Memory B cell (primary cell): ENCODE measurements around the gene RCBTB2.
"Not testable (repeated sequence)": the region's sequence is repeated elsewhere in the genome, so short reads cannot be mapped to it uniquely, and the experiment has no call there.

Experiments
- ATAC-seq: fragments of 150-1000 bp; cut with Tn5 transposase; 2 replicates; pipeline ENCODE4 v1.10.0; 2021; ENCODE audit warnings: low read depth, mild to moderate bottlenecking, moderate library complexity
- DNase-seq, 2 donors: peaks; one replicate each; pipeline ENCODE4 v3.0.0; 2022; ENCODE audit warnings: low spot score in 2 of 2
- H3K27ac Mint-ChIP-seq: one replicate; pipeline ENCODE4 v1.8.0; 2022; ENCODE audit warnings: mild to moderate bottlenecking, moderate library complexity, mixed read lengths
- H3K27me3 Mint-ChIP-seq: one replicate; pipeline ENCODE4 v1.8.0; 2022; ENCODE audit warnings: mixed read lengths
- H3K36me3 Mint-ChIP-seq: one replicate; pipeline ENCODE4 v1.8.0; 2022; ENCODE audit warnings: mild to moderate bottlenecking, mixed read lengths
- H3K4me1 Mint-ChIP-seq: one replicate; pipeline ENCODE4 v1.8.0; 2022; ENCODE audit warnings: mixed read lengths
- H3K4me3 Mint-ChIP-seq: one replicate; pipeline ENCODE4 v1.8.0; 2022; ENCODE audit warnings: mild to moderate bottlenecking, moderate library complexity, mixed read lengths
- H3K9me3 Mint-ChIP-seq: one replicate; pipeline ENCODE4 v1.8.0; 2022; ENCODE audit warnings: mixed read lengths

Gene RCBTB2

DNA sequence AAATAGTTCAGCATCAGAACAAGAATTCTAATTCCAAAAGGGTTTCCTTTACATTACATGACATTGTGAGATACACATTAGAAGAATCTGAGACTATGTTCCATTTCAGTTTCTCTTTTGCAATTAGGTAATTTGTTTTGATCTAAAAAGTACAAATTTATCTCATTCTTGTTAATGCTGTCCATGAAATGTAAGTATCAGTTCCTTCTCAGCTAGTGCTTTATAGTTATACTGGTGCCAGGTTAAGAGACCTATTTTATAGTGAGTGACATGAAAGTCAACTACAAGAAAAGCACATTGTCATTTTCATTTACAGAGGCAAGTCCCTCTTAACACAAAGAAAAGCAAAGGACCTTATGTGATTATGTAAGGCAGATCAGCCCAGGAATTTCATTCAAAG is 43.9 kb downstream of the RCBTB2 start:
- Mint-ChIP-seq H3K4me1 (peaks cover 7% of the 10 kb centered on the region), H3K27me3 (no peaks in the 10 kb centered on the region), H3K9me3 (peaks cover 3% of the 10 kb centered on the region), H3K4me3 (no peak overlapping the region), H3K36me3 (peaks cover 6% of the 10 kb centered on the region), H3K27ac (no peak overlapping the region)
- DNase-seq = no peak
- no peak for ATAC-seq

DNA sequence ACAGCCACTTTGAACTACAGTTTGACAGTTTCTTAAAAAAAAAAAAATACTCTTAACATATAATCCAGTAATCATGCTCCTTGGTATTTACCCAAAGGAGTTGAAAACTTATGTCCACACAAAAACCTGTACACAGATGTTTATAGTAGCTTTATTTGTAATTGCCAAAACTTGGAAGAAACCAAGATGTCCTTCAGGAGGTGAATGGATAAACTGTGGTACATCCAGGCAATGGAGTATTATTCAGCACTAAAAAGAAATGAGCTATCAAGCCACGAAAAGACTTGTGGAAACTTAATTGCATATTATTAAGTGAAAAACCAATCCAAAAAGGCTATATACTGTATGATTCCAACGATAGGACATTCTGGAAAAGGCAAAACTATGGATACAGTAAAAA is 44.9 kb downstream of the RCBTB2 start:
- Mint-ChIP-seq H3K4me1 (peaks cover 7% of the 10 kb centered on the region), H3K27ac (no peak overlapping the region), H3K36me3 (peaks cover 7% of the 10 kb centered on the region), H3K9me3 (peaks cover 3% of the 10 kb centered on the region), H3K4me3 (no peak overlapping the region), H3K27me3 (no peaks in the 10 kb centered on the region)
- DNase-seq (no peak), ATAC-seq (no peak)

DNA sequence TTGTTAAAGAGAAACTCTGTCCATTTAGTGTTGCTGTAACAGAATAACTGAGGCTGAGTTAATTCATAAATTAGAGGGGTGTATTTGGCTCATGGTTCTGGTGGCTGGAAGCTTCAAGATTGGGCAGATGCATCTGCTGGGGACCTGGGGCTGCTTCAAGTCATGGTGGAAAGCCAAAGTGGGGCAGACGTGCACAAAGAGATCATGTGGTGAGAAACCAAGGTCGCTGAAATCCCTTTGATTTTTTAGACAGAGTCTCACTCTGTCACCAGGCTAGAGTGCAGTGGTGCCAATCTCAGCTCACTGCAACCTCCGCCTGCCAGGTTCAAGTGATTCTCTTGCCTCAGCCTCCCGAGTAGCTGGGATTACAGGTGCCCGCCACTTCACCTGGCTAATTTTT is 46.0 kb downstream of the RCBTB2 start:
- H3K4me3 Mint-ChIP-seq = no peak overlapping the region
- no peak overlapping the region for H3K27ac Mint-ChIP-seq
- H3K27me3 Mint-ChIP-seq = no peaks in the 10 kb centered on the region
- no peak for DNase-seq
- H3K36me3 Mint-ChIP-seq = peaks cover 15% of the 10 kb centered on the region
- peaks cover 7% of the 10 kb centered on the region for H3K4me1 Mint-ChIP-seq
- peaks cover 3% of the 10 kb centered on the region for H3K9me3 Mint-ChIP-seq
- ATAC-seq = no peak

DNA sequence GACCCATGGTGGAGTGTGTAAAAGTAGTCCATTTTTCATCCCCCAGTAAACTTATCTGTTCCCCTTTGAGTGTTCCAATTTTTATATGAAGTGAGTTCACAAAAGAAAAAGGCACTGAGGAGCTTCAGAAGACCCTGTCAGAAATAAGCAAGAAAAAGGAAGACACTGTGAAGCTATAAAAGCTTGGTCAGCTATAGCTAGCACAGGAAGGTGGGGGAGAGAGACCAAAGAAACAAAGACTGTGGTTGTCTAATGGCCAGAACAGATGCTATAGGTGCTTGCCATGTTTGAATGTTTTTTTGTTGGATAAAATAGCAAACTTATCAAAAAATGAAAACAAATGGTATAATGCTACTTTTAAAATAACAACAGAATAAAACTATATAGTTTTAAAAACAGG is 46.5 kb downstream of the RCBTB2 start:
- Mint-ChIP-seq H3K4me1 (peaks cover 5% of the 10 kb centered on the region), H3K9me3 (peaks cover 3% of the 10 kb centered on the region), H3K27ac (no peak overlapping the region), H3K36me3 (peaks cover 15% of the 10 kb centered on the region), H3K4me3 (no peak overlapping the region), H3K27me3 (no peaks in the 10 kb centered on the region)
- DNase-seq = no peak
- ATAC-seq = no peak

DNA sequence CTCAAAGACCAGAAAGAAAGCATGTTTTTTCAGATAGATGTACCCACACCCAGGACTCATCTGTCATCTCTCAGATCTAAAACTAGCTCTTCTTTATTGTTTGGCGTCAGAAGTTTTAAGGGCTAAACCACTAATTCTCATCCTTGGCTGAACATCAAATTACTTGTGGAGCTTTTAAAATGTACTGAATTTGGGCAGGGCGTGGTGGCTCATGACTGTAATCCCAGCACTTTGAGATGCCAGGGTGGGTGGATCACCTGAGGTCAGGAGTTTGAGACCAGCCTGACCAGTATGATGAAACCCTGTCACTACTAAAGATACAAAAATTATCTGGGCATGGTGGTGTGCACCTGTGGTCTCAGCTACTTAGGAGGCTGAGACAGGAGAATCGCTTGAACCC is 47.4 kb downstream of the RCBTB2 start:
- peaks cover 4% of the 10 kb centered on the region for H3K4me1 Mint-ChIP-seq
- H3K27ac Mint-ChIP-seq = no peak overlapping the region
- H3K9me3 Mint-ChIP-seq = peaks cover 3% of the 10 kb centered on the region
- ATAC-seq = no peak
- no peaks in the 10 kb centered on the region for H3K27me3 Mint-ChIP-seq
- peaks cover 15% of the 10 kb centered on the region for H3K36me3 Mint-ChIP-seq
- DNase-seq = no peak
- no peak overlapping the region for H3K4me3 Mint-ChIP-seq

DNA sequence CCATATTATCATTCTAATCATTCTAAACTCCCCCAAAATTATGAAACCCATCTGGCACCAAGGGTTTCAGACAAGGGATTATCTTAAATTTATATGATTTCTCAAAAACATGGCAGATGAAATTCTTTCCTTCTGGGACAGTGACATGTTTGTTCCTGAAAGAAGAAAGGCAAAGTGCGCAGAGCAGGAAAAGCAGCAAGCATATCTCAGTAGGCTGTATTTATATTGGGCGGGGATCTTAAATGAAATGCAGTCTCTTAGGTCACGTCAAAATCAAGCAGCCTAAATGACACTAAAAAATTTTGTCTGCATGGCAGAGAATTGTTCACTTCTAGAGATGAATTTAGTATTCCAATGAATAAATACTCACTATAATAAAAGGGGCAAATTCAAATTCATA is 49.3 kb downstream of the RCBTB2 start:
- no peak for ATAC-seq
- Mint-ChIP-seq H3K4me1 (peaks cover 4% of the 10 kb centered on the region), H3K4me3 (no peak overlapping the region), H3K27me3 (no peaks in the 10 kb centered on the region), H3K36me3 (peaks cover 24% of the 10 kb centered on the region), H3K9me3 (peaks cover 3% of the 10 kb centered on the region), H3K27ac (no peak overlapping the region)
- no peak for DNase-seq

DNA sequence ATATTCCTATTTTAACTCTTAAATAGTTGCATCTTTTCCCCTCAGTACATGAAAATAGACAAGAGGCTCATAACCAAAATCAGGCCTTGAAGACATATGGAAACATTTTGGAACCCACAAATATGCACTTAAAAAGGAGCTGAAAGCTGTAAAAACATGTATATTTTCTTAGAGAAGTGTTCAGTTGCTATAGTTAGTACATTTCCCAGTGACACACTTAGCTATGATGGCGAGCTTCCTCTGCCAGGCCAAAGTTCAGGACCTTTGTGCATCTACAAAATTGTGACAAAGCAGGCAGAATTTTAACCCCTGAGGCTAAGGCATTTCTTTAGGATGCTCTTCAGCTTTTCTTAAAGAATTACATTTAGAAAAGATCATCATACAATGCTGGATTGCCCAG is 54.5 kb downstream of the RCBTB2 start:
- Mint-ChIP-seq H3K27ac (no peak overlapping the region), H3K36me3 (peaks cover 44% of the 10 kb centered on the region), H3K27me3 (no peaks in the 10 kb centered on the region), H3K9me3 (no peaks in the 10 kb centered on the region), H3K4me3 (no peak overlapping the region), H3K4me1 (peaks cover 9% of the 10 kb centered on the region)
- ATAC-seq = no peak
- no peak for DNase-seq

DNA sequence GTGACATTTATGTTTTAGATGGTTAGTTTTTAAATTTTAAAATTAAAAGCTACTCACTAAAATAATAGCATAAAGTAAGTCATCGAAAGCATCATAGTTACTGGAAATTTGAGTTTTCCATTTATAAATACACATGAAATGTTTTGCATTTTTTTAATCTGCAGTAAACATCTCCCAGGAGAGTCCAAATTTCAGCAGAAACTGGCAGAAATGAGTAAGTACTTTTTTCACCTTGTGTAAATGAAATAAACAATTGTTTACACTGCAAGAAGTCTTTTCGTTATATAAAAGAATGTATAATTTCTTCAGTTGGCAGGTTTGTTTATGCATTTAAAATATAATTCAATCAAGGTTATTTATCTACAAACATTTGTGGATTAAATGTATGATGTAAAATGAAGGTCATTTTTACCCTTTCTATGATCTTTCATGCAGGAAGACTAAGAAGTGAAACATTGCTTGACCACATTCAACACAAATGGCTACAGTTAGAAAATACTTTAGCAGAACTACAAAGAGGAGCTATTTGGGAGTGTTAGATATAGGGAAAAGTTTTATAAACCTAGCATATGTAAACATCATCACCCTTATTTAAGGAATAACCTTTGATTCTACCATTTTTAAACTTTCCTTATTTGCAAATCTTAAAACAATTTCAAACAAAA is 55.6 kb downstream of the RCBTB2 start:
- H3K36me3 Mint-ChIP-seq = peaks cover 39% of the 10 kb centered on the region
- H3K27ac Mint-ChIP-seq = peak overlapping the region; percentile 67
- no peak overlapping the region for H3K4me3 Mint-ChIP-seq

DNA sequence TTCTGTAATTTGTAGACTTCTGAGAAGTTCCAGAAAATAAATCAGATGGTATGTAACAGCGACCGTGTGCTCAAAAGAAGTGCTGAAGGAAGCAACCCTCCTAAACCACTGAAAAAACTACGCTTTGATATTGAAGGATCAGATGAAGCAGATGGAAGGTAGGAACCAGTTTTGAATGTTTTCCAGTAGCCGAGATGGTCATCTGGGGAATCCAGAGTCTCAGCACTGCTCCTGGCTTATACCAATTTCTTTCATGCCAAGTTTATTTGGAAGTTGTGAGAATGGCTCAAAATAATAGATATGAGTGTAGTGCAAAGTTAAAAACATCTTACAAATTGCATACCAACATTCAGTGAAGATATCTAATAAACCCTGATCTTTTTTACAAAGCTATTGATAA is 56.2 kb downstream of the RCBTB2 start:
- no peak overlapping the region for H3K4me3 Mint-ChIP-seq
- H3K27me3 Mint-ChIP-seq = no peaks in the 10 kb centered on the region
- H3K9me3 Mint-ChIP-seq = no peaks in the 10 kb centered on the region
- ATAC-seq (no peak), DNase-seq (no peak)
- H3K36me3 Mint-ChIP-seq = peaks cover 43% of the 10 kb centered on the region
- H3K4me1 Mint-ChIP-seq = peaks cover 9% of the 10 kb centered on the region
- H3K27ac Mint-ChIP-seq = no peak overlapping the region

More for the DNA sequence above, 55.6 kb downstream of the RCBTB2 start:
- no peak for DNase-seq
- no peak for ATAC-seq
- no peaks in the 10 kb centered on the region for H3K27me3 Mint-ChIP-seq
- H3K9me3 Mint-ChIP-seq = no peaks in the 10 kb centered on the region
- H3K4me1 Mint-ChIP-seq = peaks cover 9% of the 10 kb centered on the region

DNA sequence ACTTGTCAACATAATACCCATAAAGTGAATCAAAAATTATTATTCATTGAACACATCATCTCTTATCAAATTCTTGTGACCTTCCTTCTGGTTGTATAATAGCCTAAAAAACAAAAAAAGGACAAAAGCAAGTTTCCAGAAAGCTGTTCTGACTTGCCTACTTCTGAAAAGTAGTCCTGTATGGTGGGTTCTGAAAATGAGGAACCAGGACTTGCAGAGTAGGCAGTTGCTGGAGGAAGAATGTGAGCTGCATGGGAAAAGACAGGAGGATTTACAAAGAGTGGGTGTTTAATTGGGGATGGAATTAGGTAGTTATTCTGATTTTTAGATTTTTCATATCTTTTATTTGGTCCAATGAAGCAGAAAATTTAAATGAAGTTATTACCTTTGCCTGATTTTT is 56.7 kb downstream of the RCBTB2 start:
- ATAC-seq (no peak), DNase-seq (no peak)
- Mint-ChIP-seq H3K9me3 (no peaks in the 10 kb centered on the region), H3K36me3 (peaks cover 43% of the 10 kb centered on the region), H3K27me3 (no peaks in the 10 kb centered on the region), H3K4me3 (no peak overlapping the region), H3K4me1 (peaks cover 9% of the 10 kb centered on the region), H3K27ac (no peak overlapping the region)

DNA sequence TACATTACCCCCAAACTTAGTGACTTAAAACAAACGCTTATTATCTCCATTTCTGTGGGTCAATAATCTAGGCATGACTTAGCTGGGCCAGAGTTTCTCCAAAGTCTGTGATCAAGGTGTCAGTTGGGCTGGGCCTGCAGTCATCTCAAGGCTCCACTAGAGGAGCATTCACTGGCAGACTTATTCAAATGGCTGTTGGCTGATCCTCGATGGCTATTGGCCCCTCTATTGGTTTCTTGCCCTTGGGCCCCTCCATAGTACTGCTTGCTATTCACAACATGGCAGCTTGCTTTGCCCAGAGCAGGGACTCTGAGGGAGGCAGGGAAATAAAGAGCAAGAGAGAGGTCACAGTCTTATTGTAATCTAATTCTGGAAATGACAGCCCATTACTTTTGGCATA is 57.6 kb downstream of the RCBTB2 start:
- DNase-seq (no peak), ATAC-seq (no peak)
- Mint-ChIP-seq H3K36me3 (peaks cover 43% of the 10 kb centered on the region), H3K4me1 (peaks cover 9% of the 10 kb centered on the region), H3K27me3 (no peaks in the 10 kb centered on the region), H3K4me3 (no peak overlapping the region), H3K27ac (no peak overlapping the region), H3K9me3 (no peaks in the 10 kb centered on the region)

DNA sequence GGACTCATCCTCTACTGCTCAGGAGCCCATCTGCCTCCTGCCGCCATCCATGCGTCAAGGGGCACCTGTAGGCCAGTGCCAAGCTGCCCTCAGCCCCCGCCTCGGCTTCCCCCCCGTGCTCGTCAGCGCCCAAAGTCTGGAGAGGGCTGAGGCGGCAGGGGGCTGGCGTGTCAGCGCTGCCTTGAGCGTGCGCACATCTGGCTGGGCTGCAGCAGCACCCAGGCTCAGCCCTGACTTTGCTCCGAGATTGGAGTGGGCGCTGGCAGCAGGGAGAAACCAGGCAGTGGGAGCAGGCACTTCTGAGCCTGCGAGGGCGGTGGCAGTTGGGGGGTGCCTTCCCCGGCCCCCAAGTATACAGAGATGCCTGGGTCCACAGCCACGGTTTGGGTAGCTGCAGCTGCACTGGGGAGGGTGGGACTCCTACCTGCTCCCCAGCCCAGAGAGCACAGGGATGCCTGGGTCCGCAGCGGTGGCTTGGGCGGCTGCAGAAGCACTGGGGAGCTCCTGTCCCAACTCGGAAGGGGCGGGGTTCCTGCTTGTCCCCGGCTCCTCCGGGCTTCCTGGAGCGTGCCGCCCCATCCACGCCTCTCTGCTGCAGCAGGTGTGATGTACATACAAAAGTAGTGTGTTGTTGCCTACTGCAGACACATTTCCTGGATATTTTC is 75.2 kb downstream of the RCBTB2 start:
- no peak for ATAC-seq
- H3K27ac Mint-ChIP-seq = no peak overlapping the region
- H3K9me3 Mint-ChIP-seq = peaks cover 5% of the 10 kb centered on the region
- no peak overlapping the region for H3K4me3 Mint-ChIP-seq
- no peaks in the 10 kb centered on the region for H3K4me1 Mint-ChIP-seq
- no peak for DNase-seq
- H3K36me3 Mint-ChIP-seq = peaks cover 50% of the 10 kb centered on the region
- no peaks in the 10 kb centered on the region for H3K27me3 Mint-ChIP-seq

DNA sequence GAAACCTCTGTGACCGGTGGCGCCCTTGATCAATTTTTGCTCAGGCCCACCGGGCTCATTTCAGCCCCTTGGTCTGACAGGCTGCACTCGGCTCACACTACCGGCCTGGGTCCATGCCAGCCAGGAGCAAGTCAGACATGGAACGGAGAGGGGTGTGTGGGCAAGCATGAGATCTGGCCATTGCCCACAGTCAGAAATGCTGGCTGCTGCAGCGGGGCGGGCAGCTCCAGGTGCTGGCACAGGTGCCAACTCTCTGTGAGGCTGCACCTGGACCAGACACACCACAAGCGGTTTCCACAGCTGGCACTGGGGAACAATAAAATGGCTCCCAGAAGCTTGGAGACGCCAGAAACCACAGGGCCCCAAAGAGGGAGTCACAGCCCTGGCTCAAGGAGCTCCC is 76.3 kb downstream of the RCBTB2 start:
- peaks cover 5% of the 10 kb centered on the region for H3K9me3 Mint-ChIP-seq
- H3K36me3 Mint-ChIP-seq = peaks cover 55% of the 10 kb centered on the region
- no peaks in the 10 kb centered on the region for H3K4me1 Mint-ChIP-seq

DNA sequence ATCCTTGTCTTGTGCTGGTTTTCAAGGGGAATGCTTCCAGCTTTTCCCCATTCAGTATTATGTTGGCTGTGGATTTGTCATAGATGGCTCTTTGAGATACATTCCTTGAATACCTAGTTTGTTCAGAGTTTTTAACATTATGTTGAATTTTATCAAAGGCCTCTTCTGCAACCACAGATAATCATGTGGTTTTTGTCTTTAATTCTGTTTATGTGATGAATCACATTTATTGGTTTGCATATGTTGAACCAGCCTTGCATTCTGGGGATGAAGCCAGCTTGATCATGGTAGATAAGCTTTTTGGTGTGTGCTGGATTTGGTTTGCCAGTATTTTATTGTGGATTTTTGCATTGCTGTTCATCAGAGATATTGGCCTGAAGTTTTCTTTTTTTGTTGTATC is 81.7 kb downstream of the RCBTB2 start:
- not testable (repeated sequence) for H3K27ac Mint-ChIP-seq, ATAC-seq, H3K4me3 Mint-ChIP-seq, H3K4me1 Mint-ChIP-seq, DNase-seq, H3K27me3 Mint-ChIP-seq
- Mint-ChIP-seq H3K9me3 (peaks cover 12% of the 10 kb centered on the region), H3K36me3 (peaks cover 52% of the 10 kb centered on the region)

More for the DNA sequence above, 76.3 kb downstream of the RCBTB2 start:
- DNase-seq (no peak), ATAC-seq (no peak)
- Mint-ChIP-seq H3K4me3 (no peak overlapping the region), H3K27ac (no peak overlapping the region), H3K27me3 (no peaks in the 10 kb centered on the region)

DNA sequence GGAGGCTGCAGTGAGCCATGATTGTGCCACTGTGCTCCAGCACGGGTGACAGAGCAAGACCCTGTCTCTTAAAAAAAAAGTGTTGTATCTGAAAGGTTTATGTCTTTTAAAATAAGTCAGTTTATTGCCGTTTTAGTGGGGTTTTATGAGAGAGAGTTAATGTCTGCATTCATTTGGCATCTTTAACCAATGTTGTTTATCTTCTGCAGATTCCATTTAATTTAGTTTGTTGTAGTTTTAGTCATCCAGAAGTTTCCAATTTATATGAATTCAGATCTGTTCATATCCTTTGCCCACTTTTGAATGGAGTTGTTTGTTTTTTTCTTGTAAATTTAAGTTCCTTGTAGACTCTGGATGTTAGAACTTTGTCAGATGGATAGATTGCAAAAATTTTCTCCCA is 83.2 kb downstream of the RCBTB2 start:
- H3K4me3 Mint-ChIP-seq = no peak overlapping the region
- ATAC-seq (no peak), DNase-seq (no peak)
- H3K27me3 Mint-ChIP-seq = no peaks in the 10 kb centered on the region
- no peak overlapping the region for H3K27ac Mint-ChIP-seq
- H3K36me3 Mint-ChIP-seq = peaks cover 47% of the 10 kb centered on the region
- H3K9me3 Mint-ChIP-seq = peaks cover 12% of the 10 kb centered on the region
- H3K4me1 Mint-ChIP-seq = peaks cover 3% of the 10 kb centered on the region
